Measurements from ENCODE around the gene SMARCE1.

- TF ChIP-seq POLR2A (IDR thresholded peaks at IDR 0.05) (no peak), EP300 (IDR thresholded peaks at IDR 0.05) (no peak)
These were observed 49.9 kb downstream of the SMARCE1 start for GRCh38 chr17:40597556-40598300.

Measured in ovary (tissue), 1 donor.